HG02884 (cell line): ENCODE data around the gene ZNF722.
"Not testable (repeated sequence)": the region's sequence is repeated elsewhere in the genome, so short reads cannot be mapped to it uniquely, and the experiment has no call there.

Experiments used
- ATAC-seq: cut with Tn5 transposase; IDR thresholded peaks from one replicate; pipeline ENCODE4 v1.9.1; 2021; ENCODE audit warnings: mild to moderate bottlenecking, moderate library complexity; ENCODE audit not compliant: unreplicated experiment

The ZNF722 gene

DNA sequence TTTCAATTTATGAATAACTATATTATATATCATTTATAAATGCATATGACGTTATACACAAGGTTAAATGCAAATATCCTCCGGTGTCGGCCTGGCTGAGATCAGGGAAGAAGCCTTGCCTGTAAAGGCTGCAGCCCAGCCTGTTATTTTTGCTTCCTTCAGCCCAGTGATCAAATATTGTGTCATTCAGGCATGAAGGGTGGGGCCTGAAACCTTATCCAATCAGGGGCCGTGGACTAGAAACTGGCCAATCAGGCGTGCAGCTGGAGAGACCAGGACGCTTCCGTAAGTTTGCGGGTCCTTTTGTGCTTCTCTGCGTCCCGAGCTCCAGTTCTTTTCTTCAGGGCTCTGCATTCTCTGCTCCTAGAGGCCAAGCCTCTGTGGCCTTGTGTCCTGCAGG, at the start of gene ZNF722:
Gene ZNF722, plus strand, starts transcription at position 301 of the 400 bp plus-strand sequence. CDS start 113 bp downstream, outside the sequence.
- ATAC-seq = no peak

- ATAC-seq = no peak
Measured at GRCh38 chr7:63953181-63953580, 45.5 kb upstream of the ZNF722 start.

DNA sequence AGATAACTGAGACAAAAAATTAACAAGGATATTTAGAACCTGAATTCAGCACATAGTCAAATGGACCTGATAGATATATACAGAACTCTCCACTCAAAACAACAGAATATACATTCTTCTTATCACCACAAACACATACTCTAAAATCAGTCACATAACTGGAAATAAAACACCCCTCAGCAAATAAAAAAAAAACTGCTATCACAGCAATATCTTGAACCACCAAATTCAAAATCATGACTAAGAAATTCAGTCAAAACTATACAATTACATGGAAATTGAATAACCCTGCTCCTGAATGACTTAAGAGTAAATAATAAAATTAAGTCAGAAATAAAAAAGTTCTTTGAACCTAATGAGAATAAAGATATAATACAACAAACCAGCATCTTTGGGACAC, 30.0 kb upstream of the ZNF722 start:
- no peak for ATAC-seq

DNA sequence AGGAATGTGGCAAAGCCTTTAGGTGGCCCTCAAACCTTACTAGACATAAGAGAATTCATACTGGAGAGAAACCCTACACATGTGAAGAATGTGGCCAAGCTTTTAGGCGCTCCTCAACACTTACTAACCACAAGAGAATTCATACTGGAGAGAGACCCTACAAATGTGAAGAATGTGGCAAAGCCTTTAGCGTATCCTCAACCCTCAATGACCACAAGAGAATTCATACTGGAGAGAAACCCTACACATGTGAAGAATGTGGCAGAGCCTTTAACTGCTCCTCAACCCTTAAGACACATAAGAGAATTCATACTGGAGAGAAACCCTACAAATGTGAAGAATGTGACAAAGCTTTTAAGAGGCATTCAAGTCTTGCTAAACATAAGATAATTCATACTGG, 16.8 kb downstream of the ZNF722 start:
- not testable (repeated sequence) for ATAC-seq

- ATAC-seq = no peak
Measured at GRCh38 chr7:64035388-64035787, 36.7 kb downstream of the ZNF722 start.

- no peak for ATAC-seq
Measured at GRCh38 chr7:64037095-64037494, 38.4 kb downstream of the ZNF722 start.

DNA sequence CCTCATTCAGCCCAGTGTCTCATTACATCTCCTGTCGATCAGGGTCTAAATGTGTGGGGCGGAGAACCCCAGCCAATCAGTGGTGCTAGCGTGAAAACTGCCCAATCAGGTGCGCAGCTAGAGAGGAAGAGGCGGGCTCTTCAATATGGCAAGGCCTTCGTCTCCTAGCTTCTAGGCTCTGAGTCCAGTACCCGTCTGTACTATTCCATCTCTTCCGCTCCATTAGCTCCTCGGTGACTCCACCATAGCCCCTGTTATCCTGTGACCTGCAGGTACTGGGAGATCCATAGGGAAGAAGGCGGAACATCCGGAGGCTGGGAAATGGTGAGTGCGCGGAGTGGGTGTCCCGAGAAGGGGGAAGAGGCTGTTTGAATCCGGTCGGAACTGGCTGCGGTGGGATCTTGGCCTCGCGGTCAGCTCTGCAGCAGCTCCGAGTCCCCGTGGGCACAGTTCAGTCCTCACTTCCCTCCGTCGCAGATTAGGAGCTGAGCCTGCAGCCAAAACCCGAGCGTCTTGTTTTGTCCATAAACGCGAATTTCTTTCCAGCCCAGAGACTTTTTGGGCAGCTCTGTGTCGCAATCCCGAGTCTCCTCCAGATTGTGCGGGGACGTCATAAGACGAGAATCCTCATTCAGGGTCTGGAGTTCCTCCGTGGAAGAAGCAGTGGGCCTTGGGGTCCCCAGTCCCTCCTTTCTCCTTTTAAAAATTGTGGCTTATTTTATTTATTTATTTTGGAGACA, 46.8 kb downstream of the ZNF722 start, which contains the start of gene ZNF727:
Gene ZNF727, plus strand, starts transcription at position 134 of the 740 bp plus-strand sequence. Its CDS starts 188 bp downstream, at position 322.
- no peak for ATAC-seq

- no peak for ATAC-seq
Measured at GRCh38 chr7:64046041-64046389, 47.4 kb downstream of the ZNF722 start.
